ENCODE measurements around the gene ADAP1.
"Not testable (repeated sequence)": the region's sequence is repeated elsewhere in the genome, so short reads cannot be mapped to it uniquely, and the experiment has no call there.

Gene ADAP1

GRCh38 chr7:881441-882234 lies 72.8 kb downstream of the ADAP1 start:
- DNase-seq (ENCODE audit: low read depth), result no peak

GRCh38 chr7:880450-880849 lies 74.0 kb downstream of the ADAP1 start:
- DNase-seq (ENCODE audit: low read depth), result no peak

GRCh38 chr7:879706-880105 lies 74.8 kb downstream of the ADAP1 start:
- no peak for DNase-seq (ENCODE audit: low read depth)

GRCh38 chr7:879093-879492 lies 75.4 kb downstream of the ADAP1 start:
- DNase-seq (ENCODE audit: low read depth), result no peak

- no peak for DNase-seq (ENCODE audit: low read depth)
These were observed 76.9 kb downstream of the ADAP1 start for GRCh38 chr7:877312-878232.

- DNase-seq (ENCODE audit: low read depth), result no peak
These were observed 77.5 kb downstream of the ADAP1 start for GRCh38 chr7:876972-877311.

- peak; percentile 97 for DNase-seq (ENCODE audit: low read depth)
These were observed 78.2 kb downstream of the ADAP1 start, which contains the start of gene GET4 for GRCh38 chr7:876077-876971. Gene GET4, plus strand, starts transcription at chr7:876554. Its CDS starts 92 bp downstream, at chr7:876646.

- DNase-seq (ENCODE audit: low read depth), result no peak
These were observed 78.9 kb downstream of the ADAP1 start for GRCh38 chr7:875476-876076.

- DNase-seq (ENCODE audit: low read depth), result no peak
These were observed 79.4 kb downstream of the ADAP1 start for GRCh38 chr7:875051-875450.

- DNase-seq (ENCODE audit: low read depth), result no peak
These were observed 80.3 kb downstream of the ADAP1 start for GRCh38 chr7:874031-874749.

- DNase-seq (ENCODE audit: low read depth), result peak; percentile 70
These were observed 81.0 kb downstream of the ADAP1 start for GRCh38 chr7:873367-874002.

GRCh38 chr7:872685-873084 lies 81.8 kb downstream of the ADAP1 start:
- DNase-seq (ENCODE audit: low read depth), result not testable (repeated sequence)

- no peak for DNase-seq (ENCODE audit: low read depth)
These were observed 82.5 kb downstream of the ADAP1 start for GRCh38 chr7:871900-872537.

- no peak for DNase-seq (ENCODE audit: low read depth)
These were observed 85.1 kb downstream of the ADAP1 start for GRCh38 chr7:869348-869747.

- no peak for DNase-seq (ENCODE audit: low read depth)
These were observed 86.3 kb downstream of the ADAP1 start for GRCh38 chr7:868189-868486.

- DNase-seq (ENCODE audit: low read depth), result no peak
These were observed 86.9 kb downstream of the ADAP1 start for GRCh38 chr7:867406-868188.

- DNase-seq (ENCODE audit: low read depth), result no peak
These were observed 87.5 kb downstream of the ADAP1 start for GRCh38 chr7:867001-867405.

GRCh38 chr7:865921-866320 lies 88.6 kb downstream of the ADAP1 start:
- no peak for DNase-seq (ENCODE audit: low read depth)

GRCh38 chr7:863106-863505 lies 91.4 kb downstream of the ADAP1 start:
- DNase-seq (ENCODE audit: low read depth), result no peak

Data from activated T-cell treated with anti-CD3 and anti-CD28 coated beads for 48 hours (primary cell).